H1 (cell line): ENCODE results near the gene SUOX.

ENCODE experiments used
- GABPA ChIP-seq: IDR thresholded peaks from 2 replicates; pipeline ENCODE4 v1.6.1; 2011; ENCODE audit warnings: mild to moderate bottlenecking, low read length, moderate library complexity, borderline replicate concordance; ENCODE audit not compliant: insufficient read depth
- POLR2A ChIP-seq, 2 experiments: IDR thresholded peaks; 1 replicate in 1 of 2; 2 replicates in 1 of 2; pipeline ENCODE4 v1.6.1; 2011; ENCODE audit warnings: low read depth in 2 of 2, low read length in 2 of 2, mild to moderate bottlenecking in 2 of 2; ENCODE audit errors: control extremely low read depth in 1 of 2
- YY1 ChIP-seq: IDR thresholded peaks from 2 replicates; pipeline ENCODE4 v1.6.1; 2011; ENCODE audit warnings: low read depth, mild to moderate bottlenecking, low read length
- TF ChIP-seq, protein P1 (sequence below), 3 experiments: IDR thresholded peaks; 1 replicate in 2 of 3; 2 replicates in 1 of 3; pipeline versions ENCODE4 v1.5.1 to v1.6.1; 2011; ENCODE audit warnings: low read length in 3 of 3, mild to moderate bottlenecking in 3 of 3, inconsistent platforms in 2 of 3, low read depth in 1 of 3, moderate library complexity in 1 of 3; ENCODE audit not compliant: insufficient read depth in 1 of 3; ENCODE audit errors: control extremely low read depth in 1 of 3

DNA sequence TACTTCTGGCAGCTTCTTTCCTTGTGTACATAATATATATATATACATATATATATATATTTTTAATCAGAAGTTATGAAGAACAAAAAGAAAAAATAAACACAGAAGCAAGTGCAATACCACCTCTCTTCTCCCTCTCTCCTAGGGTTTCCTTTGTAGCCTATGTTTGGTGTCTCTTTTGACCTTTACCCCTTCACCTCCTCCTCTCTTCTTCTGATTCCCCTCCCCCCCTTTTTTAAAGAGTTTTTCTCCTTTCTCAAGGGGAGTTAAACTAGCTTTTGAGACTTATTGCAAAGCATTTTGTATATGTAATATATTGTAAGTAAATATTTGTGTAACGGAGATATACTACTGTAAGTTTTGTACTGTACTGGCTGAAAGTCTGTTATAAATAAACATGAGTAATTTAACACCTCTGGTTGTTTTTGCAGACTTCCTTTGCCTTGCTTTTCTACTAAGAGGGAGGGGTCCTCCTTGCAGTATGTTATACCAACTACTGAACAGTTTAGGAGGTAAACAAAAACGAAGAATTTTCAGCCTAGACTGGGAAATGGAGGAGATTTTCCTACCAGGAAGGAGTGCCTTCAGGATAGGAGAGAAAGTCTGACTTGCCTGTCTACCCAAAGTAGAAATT is 41.1 kb downstream of the SUOX start:
- no peak for TF ChIP-seq POLR2A (IDR thresholded peaks at IDR 0.05; ENCODE audit: control extremely low read depth in 1 of 2, low read depth in 2 of 2, low read length in 2 of 2)
- TF ChIP-seq GABPA, result no peak
- TF ChIP-seq, protein P1, sequence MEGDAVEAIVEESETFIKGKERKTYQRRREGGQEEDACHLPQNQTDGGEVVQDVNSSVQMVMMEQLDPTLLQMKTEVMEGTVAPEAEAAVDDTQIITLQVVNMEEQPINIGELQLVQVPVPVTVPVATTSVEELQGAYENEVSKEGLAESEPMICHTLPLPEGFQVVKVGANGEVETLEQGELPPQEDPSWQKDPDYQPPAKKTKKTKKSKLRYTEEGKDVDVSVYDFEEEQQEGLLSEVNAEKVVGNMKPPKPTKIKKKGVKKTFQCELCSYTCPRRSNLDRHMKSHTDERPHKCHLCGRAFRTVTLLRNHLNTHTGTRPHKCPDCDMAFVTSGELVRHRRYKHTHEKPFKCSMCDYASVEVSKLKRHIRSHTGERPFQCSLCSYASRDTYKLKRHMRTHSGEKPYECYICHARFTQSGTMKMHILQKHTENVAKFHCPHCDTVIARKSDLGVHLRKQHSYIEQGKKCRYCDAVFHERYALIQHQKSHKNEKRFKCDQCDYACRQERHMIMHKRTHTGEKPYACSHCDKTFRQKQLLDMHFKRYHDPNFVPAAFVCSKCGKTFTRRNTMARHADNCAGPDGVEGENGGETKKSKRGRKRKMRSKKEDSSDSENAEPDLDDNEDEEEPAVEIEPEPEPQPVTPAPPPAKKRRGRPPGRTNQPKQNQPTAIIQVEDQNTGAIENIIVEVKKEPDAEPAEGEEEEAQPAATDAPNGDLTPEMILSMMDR (IDR thresholded peaks at IDR 0.05; ENCODE audit: control extremely low read depth in 1 of 3, insufficient read depth in 1 of 3, low read depth in 1 of 3, low read length in 3 of 3), result no peak
- TF ChIP-seq YY1, result no peak
